Epithelial cell of proximal tubule (primary cell): ENCODE data around the gene MINDY4. TPM values are rescaled to one million over a fixed set of nuclear protein-coding genes. Genes with fewer than 3 reads are reported as not detected.
"Not testable (repeated sequence)": the region's sequence is repeated elsewhere in the genome, so short reads cannot be mapped to it uniquely, and the experiment has no call there.

Experiments used
- DNase-seq: peaks from one replicate; pipeline ENCODE4 v3.0.0-alpha.2; 2011; ENCODE audit warnings: low read depth
- H3K4me3 ChIP-seq: 2 replicates; pipeline ENCODE4 v1.5.1; 2011; ENCODE audit warnings: low read depth, mild to moderate bottlenecking, low read length
- total RNA-seq: library from RNA; depleted of rRNA; stranded (reverse); fragments of >200 nt; gene quantifications from 2 replicates; pipeline ENCODE4 v1.2.3, GENCODE V29; 2015
- TF ChIP-seq, protein P1 (sequence below): conservative IDR thresholded peaks from 2 replicates; pipeline ENCODE4 v1.5.1; 2012; ENCODE audit warnings: low read depth, mild to moderate bottlenecking, low read length

Gene MINDY4
- total RNA-seq, 1 donor from 2014 or later, result 5.2 TPM

DNA sequence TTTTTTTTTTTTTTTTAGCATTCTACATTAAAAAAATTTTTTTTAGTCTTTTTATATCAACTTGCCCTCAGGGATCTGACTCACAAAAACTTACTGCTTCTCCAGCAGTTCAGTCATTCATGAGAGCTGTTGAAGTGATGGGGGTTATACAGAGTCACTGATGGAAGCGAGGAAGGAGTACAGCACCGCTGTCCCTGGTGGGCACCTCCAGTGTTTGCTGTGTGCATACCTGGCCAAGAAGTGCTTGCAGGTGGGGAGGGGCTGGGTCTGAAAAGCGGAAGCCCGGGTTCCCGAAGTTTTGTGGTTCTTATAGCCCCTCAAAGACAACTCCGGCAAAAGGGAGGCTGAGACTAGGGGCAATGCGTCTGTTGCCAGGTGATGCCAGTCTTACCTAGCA, 46.2 kb downstream of the MINDY4 start:
- TF ChIP-seq, protein P1, sequence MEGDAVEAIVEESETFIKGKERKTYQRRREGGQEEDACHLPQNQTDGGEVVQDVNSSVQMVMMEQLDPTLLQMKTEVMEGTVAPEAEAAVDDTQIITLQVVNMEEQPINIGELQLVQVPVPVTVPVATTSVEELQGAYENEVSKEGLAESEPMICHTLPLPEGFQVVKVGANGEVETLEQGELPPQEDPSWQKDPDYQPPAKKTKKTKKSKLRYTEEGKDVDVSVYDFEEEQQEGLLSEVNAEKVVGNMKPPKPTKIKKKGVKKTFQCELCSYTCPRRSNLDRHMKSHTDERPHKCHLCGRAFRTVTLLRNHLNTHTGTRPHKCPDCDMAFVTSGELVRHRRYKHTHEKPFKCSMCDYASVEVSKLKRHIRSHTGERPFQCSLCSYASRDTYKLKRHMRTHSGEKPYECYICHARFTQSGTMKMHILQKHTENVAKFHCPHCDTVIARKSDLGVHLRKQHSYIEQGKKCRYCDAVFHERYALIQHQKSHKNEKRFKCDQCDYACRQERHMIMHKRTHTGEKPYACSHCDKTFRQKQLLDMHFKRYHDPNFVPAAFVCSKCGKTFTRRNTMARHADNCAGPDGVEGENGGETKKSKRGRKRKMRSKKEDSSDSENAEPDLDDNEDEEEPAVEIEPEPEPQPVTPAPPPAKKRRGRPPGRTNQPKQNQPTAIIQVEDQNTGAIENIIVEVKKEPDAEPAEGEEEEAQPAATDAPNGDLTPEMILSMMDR, result no peak
- DNase-seq, result no peak
- H3K4me3 ChIP-seq, result no peak overlapping the region

DNA sequence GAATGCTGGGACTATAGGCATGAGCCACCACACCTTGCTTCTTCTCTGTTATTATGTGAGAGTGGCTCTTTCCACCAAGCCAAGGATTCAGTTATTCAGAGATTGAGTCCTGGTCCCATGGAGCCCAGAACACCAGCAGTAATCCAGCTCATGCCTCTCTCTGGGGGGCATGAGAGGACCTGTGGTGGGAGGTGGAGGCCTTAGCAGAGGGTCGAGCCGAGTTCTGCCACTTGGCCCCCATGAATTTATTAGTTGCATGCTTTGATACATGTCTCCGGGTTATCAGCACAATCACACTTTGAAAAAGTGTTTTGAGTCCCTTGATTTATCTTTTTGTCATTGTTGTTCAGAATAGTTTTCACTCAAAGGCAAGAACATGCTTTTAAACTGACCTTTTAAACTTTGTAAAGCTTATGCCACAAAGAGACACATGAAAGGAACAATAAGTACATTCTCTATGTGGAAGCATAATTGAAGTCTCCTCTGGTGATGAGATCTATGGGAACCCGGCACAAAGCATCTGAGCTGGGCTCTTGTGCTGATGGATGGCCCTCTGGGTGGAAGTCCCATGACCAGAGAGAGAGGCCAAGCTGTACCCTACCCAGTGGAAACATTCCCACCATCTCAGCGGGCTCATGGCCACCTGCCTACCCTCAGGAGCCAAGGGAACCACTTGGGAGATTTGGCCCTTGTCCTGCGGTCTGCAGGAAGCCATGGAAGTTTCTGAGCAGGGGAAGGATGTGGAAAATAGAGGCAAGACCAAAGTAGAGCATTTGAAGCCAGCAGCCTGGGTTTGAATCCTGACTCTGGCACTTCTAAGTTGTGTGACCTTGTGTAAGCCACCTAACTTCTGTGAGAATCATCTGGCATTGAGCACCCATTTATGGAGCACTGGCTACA, 53.9 kb downstream of the MINDY4 start:
- no peak for DNase-seq
- no peak overlapping the region for H3K4me3 ChIP-seq
- TF ChIP-seq, protein P1, result no peak

DNA sequence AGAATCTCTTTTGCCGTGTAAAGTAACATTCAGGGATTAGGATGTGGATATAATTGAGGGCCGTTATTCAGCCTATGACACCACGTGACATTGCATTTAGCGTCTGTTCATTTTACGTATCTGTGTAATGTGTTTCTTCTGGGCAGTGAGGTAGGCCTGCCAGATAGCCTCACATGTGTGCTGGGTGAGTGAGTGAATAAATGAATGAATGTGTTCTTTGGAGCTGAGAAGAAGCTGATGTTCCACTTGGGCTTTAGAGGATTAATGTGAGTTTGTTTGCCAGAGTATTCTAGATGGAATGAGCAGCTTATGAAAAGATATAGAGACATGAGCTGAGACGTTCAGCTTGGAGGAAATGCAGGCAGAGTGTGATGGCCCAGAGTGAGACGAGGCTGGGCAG, 55.0 kb downstream of the MINDY4 start:
- H3K4me3 ChIP-seq, result no peak overlapping the region
- TF ChIP-seq, protein P1, result no peak
- no peak for DNase-seq

DNA sequence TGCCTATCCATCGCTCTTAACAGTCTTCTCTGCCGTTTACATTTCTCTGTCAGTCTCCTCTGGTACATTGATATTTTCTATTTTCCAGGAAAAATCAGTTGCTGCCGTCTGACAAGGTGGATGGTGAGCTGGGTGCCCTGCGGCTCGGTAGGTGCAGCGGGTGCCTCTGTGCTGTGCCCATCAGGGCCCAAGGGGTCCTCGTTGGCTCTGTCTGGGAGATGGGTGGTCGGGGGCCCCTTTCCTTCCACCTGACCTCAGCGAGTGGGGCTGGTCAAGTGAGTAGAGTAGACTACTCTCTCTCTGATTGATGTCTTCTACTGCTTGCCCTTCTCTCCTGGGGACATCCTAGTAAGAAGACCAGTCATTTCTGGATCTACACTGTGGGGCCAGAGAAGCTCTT, 57.4 kb downstream of the MINDY4 start:
- DNase-seq, result no peak
- TF ChIP-seq, protein P1, result no peak
- no peak overlapping the region for H3K4me3 ChIP-seq

DNA sequence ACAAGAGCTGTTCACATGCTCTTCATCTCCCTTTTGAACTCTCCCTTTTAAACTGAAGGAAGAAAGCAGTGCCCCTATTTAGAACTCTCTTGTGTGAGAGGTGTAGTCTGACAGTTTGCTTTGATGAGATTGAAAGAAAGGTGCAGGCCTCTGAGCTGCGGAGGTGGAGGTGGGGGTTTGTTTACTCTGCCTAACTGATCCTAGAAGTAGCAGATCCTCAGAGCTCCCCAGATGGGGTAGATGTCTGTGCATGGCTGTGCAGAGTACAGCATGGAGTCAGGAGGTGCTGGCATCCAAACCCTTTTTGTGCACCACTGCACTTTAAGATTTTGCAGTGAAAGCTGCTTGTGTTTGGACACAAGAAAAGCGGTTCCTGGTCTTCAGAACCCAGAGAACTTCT, 58.3 kb downstream of the MINDY4 start:
- no peak for DNase-seq
- H3K4me3 ChIP-seq, result no peak overlapping the region
- TF ChIP-seq, protein P1, result no peak

DNA sequence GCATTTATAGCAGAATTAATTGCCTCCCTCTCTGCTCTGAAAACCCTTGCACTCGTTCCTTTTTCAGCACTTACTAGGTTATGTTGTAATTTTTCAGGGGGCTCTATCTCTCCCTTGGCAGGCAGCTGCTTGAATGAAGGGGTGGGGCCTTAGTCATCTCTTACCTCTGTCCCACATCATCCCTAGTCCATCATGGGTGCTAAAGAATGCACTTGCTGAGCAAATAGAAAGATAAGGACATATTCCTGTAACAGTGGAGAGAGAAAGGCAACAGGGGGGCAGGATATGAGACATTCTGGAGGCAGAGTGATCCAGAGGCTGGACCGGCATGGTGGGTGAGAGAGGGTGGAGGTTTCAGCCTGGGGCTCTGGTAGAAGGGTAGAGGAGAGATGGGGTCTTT, 60.0 kb downstream of the MINDY4 start:
- TF ChIP-seq, protein P1, result no peak
- no peak overlapping the region for H3K4me3 ChIP-seq
- DNase-seq, result no peak

DNA sequence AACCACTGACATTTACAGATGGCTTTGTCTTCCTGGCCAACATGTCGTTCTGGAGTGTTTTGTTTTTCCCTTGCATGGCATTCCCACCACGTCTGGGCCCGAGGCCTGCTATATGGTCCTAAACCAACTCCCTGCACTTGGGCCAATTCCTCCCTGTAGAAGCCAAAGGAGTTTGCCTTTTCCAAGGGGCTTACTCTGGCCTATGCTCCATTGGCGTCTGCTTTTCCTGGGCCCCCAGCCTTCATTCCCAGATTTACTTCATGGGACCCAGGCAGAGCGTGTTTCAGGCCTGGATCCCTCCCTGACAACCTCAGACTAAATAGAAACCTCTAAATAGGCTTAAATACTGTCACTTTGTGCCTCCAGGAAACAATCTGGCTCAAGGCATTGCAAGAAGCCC, 60.7 kb downstream of the MINDY4 start:
- TF ChIP-seq, protein P1, result no peak
- H3K4me3 ChIP-seq, result no peak overlapping the region
- no peak for DNase-seq

DNA sequence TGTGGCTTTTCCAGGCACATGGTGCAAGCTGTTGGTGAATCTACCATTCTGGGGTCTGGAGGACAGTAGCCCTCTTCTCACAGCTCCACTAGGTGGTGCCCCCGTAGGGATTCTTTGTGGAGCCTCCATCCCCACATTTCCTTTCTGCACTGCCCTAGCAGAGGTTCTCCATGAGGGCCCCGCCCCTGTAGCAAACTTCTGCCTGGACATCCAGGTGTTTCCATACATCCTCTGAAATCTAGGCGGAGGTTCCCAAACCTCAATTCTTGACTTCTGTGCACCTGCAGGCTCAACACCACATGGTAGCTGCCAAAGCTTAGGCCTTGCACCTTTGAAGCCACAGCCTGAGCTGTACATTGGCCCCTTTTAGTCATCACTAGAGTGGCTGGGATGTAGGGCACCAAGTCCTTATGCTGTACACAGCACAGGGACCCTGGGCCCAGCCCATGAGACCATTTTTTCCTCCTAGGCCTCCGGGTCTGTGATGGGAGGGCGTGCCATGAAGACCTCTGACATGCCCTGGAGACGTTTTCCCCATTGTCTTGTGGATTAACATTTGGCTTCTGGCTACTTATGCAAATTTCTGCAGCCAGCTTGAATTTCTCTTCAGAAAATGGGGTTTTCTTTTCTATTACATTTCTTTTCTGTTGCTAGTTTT, 62.9 kb downstream of the MINDY4 start:
- DNase-seq, H3K4me3 ChIP-seq: not testable (repeated sequence)
